GM15510 (cell line): ENCODE data around the gene TFAP2A.

Experiments used
- POLR2A ChIP-seq: IDR thresholded peaks from 3 replicates; pipeline ENCODE4 v1.6.1; 2011; ENCODE audit warnings: borderline replicate concordance; ENCODE audit not compliant: insufficient read length; ENCODE audit errors: extremely low read depth

Gene TFAP2A

GRCh38 chr6:10418862-10419748 is 4.2 kb upstream of the TFAP2A start:
- no peak for TF ChIP-seq POLR2A

GRCh38 chr6:10418361-10418861 is 3.5 kb upstream of the TFAP2A start:
- TF ChIP-seq POLR2A, result no peak

DNA sequence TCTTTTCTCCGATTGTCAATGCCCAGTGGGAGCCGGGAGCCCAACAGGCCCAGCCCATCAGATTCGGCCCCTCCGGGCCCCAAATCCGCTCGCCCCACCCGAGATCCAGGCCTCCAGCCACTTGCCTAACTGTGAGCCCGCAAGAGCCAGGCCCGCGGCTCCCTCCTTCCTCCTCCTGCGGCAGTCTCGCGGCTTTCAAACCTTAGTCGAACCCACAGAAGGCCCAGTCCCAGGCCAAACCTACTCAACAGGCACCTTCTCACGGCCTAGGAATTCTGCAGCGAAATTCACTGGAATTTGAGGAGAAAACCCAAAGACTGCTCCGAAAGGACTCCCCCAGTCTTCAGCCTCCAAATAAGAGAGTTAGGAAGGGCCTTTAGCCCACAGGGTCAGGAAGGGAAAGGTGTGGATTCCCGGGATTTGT is 2.8 kb upstream of the TFAP2A start:
- TF ChIP-seq POLR2A, result no peak

GRCh38 chr6:10416863-10417641 is 2.2 kb upstream of the TFAP2A start:
- no peak for TF ChIP-seq POLR2A

GRCh38 chr6:10416516-10416862 is 1.6 kb upstream of the TFAP2A start:
- TF ChIP-seq POLR2A, result no peak

- TF ChIP-seq POLR2A, result no peak
Observed at GRCh38 chr6:10415617-10416480, 975 bp upstream of the TFAP2A start.

GRCh38 chr6:10413850-10414738 is 780 bp downstream of the TFAP2A start:
- TF ChIP-seq POLR2A, result no peak

GRCh38 chr6:10413262-10413849 is 1.5 kb downstream of the TFAP2A start:
- no peak for TF ChIP-seq POLR2A

DNA sequence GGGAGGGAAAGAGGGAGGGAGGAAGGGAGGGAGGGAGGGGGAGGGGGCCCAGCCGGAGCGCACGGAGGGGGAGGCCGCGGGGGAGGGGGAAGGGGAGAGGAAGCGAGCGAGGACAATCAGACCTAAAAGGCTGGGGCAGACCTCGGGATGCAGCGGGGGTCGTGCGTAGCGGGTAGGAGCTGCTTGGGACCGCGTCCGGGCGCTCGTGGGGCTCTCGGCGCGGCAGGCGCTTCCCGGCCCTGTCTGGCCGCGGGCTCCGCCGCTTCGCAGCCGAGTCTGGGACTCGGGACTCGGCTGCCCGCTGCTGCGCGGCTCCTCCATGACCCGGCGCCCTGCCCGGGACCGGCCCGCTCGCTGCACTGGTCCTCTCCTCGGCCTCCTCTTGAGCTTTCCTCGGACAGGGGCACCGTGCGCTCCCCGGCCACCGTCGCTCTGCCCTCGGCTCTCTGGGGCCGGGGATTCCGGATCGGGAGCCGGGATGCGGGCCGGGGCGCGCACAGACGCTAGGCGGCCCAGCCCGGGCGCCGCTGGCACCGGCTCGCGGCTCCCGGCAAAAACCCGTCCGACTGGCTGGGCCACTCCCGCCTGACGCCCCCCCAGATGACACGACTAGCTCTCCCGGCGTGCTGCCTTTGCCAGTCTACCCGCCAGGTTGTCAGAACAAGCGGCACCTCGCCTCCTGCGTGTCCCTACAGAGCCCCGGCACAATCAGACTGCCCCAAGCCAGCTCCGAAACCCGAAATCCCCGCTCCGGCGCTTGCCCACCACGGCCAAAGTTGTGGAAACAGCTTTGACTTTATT is 2.2 kb downstream of the TFAP2A start:
- TF ChIP-seq POLR2A, result peak; percentile 0

DNA sequence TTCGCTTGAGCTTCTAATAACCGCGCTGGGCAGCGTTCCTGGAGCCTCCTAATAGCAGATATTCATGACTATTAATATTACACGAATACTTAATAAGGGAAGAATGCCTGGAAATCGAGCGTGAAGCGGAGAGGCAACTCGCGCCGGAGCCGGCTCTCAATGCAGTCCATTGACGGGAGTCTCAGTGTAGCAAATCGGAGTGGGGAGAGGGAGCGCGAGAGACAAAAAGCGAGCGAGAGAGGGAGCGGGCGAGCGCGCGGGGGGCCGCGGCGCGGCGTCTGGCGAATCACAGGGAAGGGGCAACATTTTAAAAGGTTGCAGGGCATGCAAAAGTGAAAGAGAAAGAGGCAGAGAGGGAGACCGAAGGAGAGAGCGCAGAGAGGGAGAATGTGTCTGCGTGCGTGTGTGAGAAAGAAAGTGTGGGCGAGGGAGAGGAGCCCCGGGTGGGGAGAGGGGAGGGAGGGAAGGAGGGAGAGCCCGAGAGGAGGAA is 2.9 kb downstream of the TFAP2A start:
- peak; percentile 12 for TF ChIP-seq POLR2A

- no peak for TF ChIP-seq POLR2A
Observed at GRCh38 chr6:10411131-10411970, 3.5 kb downstream of the TFAP2A start.
